ENCODE data around the gene ZSWIM1.

DNA sequence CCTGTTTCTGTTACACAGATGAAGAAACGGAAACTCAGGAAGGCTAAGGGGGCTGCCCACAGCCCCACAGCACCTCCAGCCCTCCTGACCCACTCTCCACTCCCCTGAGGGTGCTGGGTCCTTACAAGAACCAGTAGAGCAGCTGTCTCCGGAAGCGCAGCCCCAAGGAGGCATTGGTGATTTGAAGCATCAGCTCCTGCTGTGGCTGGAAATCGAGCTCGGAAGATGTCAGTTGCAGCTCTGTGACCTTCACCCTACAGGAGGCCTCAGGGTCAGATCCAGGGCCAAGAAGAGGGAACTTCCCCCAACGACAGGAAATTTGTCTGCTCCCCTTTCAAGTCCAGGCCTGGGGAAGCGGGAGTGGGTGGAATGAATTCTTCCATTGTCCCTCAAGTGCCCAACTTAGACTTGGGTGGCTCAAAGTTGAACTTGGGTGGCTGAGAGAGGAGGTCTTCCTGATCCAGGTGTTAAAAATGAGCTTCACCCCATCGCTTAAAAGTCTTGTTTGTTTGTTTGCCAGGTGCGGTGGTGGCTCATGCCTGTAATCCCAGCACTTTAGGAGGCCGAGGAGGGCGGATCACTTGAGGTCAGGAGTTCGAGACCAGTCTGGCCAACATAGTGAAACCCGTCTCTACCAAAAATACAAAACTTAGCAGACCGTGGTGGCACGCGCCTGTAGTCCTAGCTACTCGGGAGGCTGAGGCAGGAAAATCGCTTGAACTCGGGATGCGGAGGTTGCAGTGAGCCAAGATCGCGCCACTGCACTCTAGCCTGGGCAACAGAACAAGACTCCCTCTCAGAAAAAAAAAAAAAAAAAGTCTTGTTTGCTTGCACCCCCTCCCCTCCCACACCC is 29.0 kb downstream of the ZSWIM1 start:
- no peak for TF ChIP-seq POLR2AphosphoS5 (IDR thresholded peaks at IDR 0.05)
- no peak for TF ChIP-seq POLR2A (IDR thresholded peaks at IDR 0.05)
- no peak for TF ChIP-seq CTCF (IDR thresholded peaks at IDR 0.05)
- no peak for TF ChIP-seq EP300 (IDR thresholded peaks at IDR 0.05)

All from suprapubic skin (tissue), 4 donors.